Measurements from ENCODE around the gene CHST8.
A peak's percentile ranks its signal among the peaks of the same experiment; 100 is the strongest.

CHST8 gene

GRCh38 chr19:33772102-33772857 is 150.5 kb downstream of the CHST8 start:
- no peak for DNase-seq

GRCh38 chr19:33772858-33773180 is 151.1 kb downstream of the CHST8 start:
- DNase-seq, result no peak

- DNase-seq, result no peak
Observed at GRCh38 chr19:33773704-33774624, 152.2 kb downstream of the CHST8 start.

GRCh38 chr19:33774751-33775150 is 153.0 kb downstream of the CHST8 start:
- DNase-seq, result no peak

GRCh38 chr19:33775731-33776487 is 154.2 kb downstream of the CHST8 start:
- DNase-seq, result no peak

GRCh38 chr19:33777351-33777750 is 155.6 kb downstream of the CHST8 start:
- no peak for DNase-seq

- DNase-seq, result no peak
Observed at GRCh38 chr19:33777753-33778088, 156.0 kb downstream of the CHST8 start.

GRCh38 chr19:33778089-33778791 is 156.5 kb downstream of the CHST8 start:
- DNase-seq, result peak; percentile 58 to 70

- DNase-seq, result no peak
Observed at GRCh38 chr19:33779849-33780248, 158.1 kb downstream of the CHST8 start.

GRCh38 chr19:33780251-33780650 is 158.5 kb downstream of the CHST8 start:
- no peak for DNase-seq

- DNase-seq, result no peak
Observed at GRCh38 chr19:33780746-33781145, 159.0 kb downstream of the CHST8 start.

GRCh38 chr19:33781415-33781935 is 159.7 kb downstream of the CHST8 start:
- no peak for DNase-seq

- no peak for DNase-seq
Observed at GRCh38 chr19:33781996-33782395, 160.2 kb downstream of the CHST8 start.

- DNase-seq, result no peak
Observed at GRCh38 chr19:33784432-33784831, 162.7 kb downstream of the CHST8 start.

GRCh38 chr19:33785795-33786194 is 164.0 kb downstream of the CHST8 start:
- no peak for DNase-seq

GRCh38 chr19:33788676-33789075 is 166.9 kb downstream of the CHST8 start:
- DNase-seq, result no peak

GRCh38 chr19:33789344-33789743 is 167.6 kb downstream of the CHST8 start:
- no peak for DNase-seq

- no peak for DNase-seq
Observed at GRCh38 chr19:33794683-33795369, 173.1 kb downstream of the CHST8 start.

- DNase-seq, result peak; percentile 43 to 54
Observed at GRCh38 chr19:33795370-33796163, 173.8 kb downstream of the CHST8 start.

GRCh38 chr19:33796164-33796875 is 174.6 kb downstream of the CHST8 start, which contains the start of gene KCTD15:
TSS of gene KCTD15 (plus strand) at chr19:33796870. CDS start at chr19:33800455, 3,585 bp downstream.
- no peak for DNase-seq
